ENCODE data around the gene OGDH.

Gene OGDH

DNA sequence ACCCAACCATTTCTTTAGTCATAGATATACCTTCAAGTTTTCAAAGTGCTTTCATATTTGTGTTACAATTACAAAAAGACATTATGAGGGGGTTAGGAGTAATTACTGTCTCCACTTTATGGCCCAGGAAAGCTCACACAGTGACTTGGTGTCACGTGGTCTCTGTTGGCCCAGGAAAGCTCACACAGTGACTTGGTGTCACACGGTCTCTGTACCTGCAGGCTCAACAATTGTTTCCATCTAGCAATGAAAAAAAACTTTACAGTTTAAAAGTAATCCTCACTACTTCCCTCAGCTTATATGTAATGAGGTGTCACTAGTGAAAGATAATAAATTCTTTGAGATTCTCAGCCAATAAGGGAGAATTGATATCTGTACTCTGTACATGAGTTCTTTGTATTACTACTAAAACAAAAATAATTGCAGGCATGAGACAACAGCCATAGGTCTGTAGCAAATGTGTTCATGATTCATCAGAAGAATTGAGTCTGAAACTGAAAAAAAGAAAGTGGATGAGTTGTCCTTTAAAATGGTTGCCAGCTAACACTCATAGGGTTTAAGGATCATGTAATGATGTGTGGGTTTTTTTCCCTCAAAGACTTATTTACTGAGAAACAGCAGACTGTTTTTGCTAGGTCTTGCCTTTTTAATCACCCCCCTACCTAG, 10.9 kb downstream of the OGDH start:
- DNase-seq (ENCODE audit: low read depth, low spot score) = no peak
- H3K27ac ChIP-seq = peak overlapping the region; percentile 88

DNA sequence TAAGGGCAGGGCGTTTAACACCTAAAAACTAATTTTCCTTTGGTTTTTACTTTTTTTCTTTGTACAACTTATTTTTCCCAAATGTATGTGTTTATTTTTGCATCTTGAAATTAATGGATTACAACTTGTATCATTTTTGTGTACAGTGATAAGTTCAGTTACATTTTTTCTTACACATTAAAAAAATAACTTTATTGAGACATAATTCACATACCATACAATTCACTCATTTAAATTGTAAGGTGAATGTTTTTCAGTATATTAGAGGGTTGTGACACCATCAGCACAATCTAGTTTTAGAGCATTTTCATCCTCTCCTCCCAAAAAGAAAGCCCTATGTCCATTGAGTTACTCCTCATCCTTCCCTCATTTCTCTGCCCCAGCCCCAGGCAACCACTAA, 11.6 kb downstream of the OGDH start:
- peak overlapping the region; percentile 88 for H3K27ac ChIP-seq

DNA sequence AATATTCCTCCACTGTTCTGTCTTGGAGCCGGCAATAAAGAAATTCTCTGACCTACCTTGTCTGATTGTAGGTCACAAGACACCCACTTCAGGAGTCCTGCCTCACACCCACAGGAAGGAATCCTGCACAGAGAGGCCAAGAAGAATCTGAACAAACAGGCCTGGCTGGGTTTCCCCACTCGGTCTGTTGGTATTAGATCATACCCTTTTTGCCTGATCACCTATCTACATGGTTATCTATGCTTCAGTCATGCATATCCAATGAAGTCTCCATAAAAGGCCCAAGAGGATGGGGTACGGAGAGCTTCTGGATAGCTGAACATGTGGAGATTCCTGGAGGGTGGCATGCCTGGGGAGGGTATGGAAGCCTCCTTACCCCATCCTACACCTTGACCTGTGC, 12.3 kb downstream of the OGDH start:
- peak; percentile 69 for DNase-seq (ENCODE audit: low read depth, low spot score)
- peak overlapping the region; percentile 88 for H3K27ac ChIP-seq

More for the DNA sequence above, 11.6 kb downstream of the OGDH start:
- DNase-seq (ENCODE audit: low read depth, low spot score) = no peak

- no peak for DNase-seq (ENCODE audit: low read depth, low spot score)
- peak overlapping the region; percentile 88 for H3K27ac ChIP-seq
Observed at GRCh38 chr7:44621034-44621749, 14.8 kb downstream of the OGDH start.

- no peak for DNase-seq (ENCODE audit: low read depth, low spot score)
- H3K27ac ChIP-seq = peak overlapping the region; percentile 88
Observed at GRCh38 chr7:44621750-44622103, 15.3 kb downstream of the OGDH start.

DNA sequence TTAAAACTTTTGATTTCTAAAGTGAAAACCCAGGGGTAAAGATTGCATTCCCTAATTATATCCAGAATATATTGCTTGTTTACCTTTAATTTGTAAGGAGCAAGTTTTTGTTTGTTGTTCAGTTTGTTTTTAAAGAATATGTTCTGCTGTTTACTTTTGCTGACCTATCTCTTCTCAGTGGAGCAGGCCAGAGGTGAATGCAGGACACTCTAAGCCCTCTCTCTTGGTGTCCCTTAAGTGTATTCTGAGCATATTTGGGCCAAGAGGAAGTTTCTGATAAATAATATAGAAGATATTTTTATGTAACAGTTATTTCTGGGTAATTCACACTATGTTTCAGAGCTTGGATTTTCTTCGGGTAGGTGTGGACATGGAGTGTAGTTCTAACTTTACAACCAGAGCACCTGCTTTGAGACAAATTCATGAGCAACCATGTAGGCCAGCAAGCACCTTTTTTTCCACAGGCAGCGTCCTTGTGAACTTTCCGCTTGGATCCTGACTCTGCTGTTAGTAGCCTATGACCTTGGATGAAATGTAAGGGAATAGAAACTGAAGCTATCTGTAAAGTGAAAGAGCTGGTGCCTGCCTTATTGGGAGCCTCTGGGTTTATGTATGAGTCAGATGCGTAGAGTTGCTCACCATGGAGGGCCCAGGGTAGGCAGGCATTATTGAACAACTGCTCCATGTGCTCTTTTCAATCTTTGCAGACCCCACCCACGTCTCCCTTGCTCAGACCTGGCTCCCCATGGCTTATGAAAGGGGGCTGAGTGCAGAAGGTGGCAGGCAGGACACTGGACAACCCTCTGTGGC, 16.1 kb downstream of the OGDH start:
- DNase-seq (ENCODE audit: low read depth, low spot score) = no peak
- H3K27ac ChIP-seq = peak overlapping the region; percentile 88

DNA sequence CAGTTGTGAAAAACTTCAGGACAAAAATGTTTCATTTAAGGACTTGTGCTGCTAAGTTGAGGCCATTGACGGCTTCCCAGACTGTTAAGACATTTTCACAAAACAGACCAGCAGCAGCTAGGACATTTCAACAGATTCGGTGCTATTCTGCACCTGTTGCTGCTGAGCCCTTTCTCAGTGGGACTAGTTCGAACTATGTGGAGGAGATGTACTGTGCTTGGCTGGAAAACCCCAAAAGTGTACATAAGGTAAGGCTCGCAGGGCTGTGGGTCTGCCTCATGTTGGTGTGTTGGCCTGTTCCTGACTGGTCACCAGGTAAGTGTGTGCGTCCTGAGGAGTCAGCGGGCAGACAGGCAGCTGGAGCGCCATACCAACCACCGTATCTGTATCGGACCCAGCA, 17.9 kb downstream of the OGDH start:
- DNase-seq (ENCODE audit: low read depth, low spot score) = no peak
- no peak overlapping the region for H3K27ac ChIP-seq

- DNase-seq (ENCODE audit: low read depth, low spot score) = no peak
- H3K27ac ChIP-seq = no peak overlapping the region
Observed at GRCh38 chr7:44625526-44626471, 19.4 kb downstream of the OGDH start.

DNA sequence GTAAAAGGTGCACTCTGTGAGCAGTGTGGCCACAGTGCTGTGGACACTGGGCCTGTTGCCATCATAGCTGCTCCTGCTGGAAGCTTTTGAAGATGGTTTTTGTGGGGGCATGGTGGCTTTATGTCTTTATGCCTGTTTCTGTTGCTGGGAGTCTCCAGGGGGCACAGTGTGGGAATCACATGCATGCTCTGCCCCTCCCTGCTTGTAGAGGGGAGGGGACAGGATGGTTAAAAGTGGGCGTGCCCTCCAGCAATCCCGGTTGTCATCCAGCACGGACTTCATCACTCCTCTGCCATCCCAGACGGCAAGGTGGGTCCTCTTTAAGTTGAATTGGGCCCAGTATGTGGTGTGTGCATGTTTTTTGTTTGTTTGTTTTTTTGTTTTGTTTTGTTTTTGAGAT, 20.2 kb downstream of the OGDH start:
- no peak for DNase-seq (ENCODE audit: low read depth, low spot score)
- no peak overlapping the region for H3K27ac ChIP-seq

DNA sequence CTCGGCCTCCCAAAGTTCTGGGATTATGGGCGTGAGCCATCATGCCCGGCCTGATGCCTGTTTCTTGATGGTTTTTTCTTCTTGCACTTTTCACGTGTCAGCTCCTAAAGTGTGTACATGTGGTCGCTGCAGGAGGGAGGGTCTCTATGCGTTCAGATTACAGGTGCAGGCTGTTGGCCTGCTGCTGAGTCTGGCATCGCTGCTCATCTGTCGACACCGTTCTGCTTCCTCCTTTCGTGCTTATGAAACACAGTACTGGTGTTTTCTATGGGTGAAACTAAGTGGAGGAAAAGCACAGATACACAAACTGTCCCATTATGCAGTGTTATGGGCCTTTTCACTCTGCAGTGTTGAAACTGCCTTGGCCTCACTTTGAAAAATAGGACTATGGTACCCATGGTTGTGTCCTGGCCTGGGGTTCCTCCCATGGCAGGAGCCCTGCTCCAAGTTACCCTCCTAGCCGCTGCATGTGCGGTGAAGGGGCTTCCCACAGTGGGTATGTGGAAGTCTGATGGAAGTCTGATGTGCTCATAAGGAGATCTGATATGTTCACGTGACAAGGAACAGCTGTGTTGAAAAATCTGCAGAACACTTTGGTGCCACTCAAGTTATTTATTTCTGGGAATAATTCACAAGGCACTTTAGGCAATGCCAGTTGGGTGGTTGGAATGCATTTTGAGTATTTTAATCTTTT, 23.5 kb downstream of the OGDH start:
- no peak for DNase-seq (ENCODE audit: low read depth, low spot score)
- no peak overlapping the region for H3K27ac ChIP-seq

DNA sequence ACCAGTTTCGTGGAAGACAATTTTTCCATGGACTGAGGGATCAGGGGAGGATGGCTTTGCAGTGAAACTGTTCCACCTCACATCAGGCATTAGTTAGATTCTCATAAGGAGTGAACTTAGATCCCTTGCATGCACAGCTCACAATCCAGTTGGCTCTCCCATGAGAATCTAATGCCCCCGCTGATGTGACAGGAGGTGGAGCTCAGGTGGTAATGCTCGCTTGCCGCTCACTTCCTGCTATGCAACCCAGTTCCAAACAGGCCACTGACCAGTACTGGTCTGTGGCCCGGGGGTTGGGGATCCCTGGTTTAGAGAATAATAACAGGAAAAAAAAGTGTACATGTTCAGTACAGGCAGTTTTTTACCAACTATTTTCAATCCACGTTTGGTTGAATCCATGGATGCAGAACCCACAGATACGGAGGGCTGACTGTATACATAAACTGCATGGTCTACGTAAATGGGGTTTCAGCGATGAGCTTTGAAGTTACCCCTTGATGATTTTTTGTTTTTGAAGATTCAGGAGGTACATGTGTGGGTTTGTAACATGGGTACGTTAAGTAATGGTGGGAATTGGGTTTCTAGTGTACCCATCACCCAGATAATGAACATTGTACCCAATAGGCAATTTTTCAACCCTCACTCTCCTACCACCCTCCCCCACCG, 24.5 kb downstream of the OGDH start:
- H3K27ac ChIP-seq = no peak overlapping the region
- no peak for DNase-seq (ENCODE audit: low read depth, low spot score)

GRCh38 chr7:44631458-44632115, 25.2 kb downstream of the OGDH start:
- DNase-seq (ENCODE audit: low read depth, low spot score) = no peak
- H3K27ac ChIP-seq = no peak overlapping the region

DNA sequence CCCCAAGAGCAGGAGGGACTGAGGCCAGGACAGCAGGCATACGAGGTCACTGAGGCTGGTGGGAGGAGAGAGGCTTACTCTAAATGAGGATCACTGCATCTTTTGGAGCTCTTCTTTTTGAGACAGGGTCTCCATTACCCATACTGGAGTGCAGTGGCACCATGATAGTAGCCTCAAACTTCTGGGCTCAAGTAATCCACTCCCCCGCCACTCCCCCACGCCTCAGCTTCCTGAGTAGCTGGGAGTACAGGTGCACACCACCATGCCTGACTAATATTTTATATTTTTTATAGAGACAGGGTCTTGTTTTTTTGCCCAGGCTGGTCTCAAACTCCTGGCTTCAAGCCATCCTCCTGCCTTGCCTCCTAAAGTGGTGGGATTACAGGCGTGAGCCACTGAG, 25.8 kb downstream of the OGDH start:
- DNase-seq (ENCODE audit: low read depth, low spot score) = no peak
- H3K27ac ChIP-seq = peak overlapping the region; percentile 100

GRCh38 chr7:44633254-44634186, 27.1 kb downstream of the OGDH start:
- peak overlapping the region; percentile 100 for H3K27ac ChIP-seq
- peak; percentile 88 for DNase-seq (ENCODE audit: low read depth, low spot score)

DNA sequence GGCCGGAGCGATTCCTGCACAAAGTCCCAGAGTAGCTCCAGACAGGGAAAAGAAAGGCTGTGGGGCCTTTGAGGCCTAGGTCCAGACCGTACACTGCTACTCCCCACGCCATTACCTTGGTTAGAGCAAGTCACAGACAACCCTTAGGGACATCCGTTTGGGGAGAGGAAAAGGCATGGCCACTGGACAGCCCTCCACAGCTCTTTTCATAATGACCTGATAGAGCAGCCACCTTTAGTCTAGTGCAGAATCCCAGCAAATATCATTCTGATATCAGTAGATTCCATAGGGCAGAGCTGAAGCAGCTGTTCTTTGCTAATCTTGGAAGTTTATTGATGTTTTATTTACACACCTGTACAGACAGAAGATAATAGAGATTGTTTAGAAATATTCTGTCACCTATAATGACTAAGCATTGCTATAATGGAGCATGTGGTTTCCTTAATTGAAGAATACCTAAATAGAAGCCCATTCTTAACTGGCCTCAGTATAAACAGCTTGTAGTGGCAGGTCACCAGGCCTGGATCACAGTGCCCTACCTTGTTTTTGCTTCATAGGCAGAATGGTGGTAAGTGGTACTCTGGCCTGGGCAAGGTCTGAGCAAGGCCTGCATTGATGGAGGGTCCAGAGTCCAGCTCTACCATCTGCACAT, 27.9 kb downstream of the OGDH start:
- peak overlapping the region; percentile 100 for H3K27ac ChIP-seq
- no peak for DNase-seq (ENCODE audit: low read depth, low spot score)

- DNase-seq (ENCODE audit: low read depth, low spot score) = no peak
Observed at GRCh38 chr7:44634839-44635591, 28.6 kb downstream of the OGDH start.

More at GRCh38 chr7:44634839-44635591, 28.6 kb downstream of the OGDH start:
- peak overlapping the region; percentile 100 for H3K27ac ChIP-seq
